Endothelial cell of umbilical vein (primary cell): ENCODE results near the gene CMPK2. TPM values are rescaled to one million over a fixed set of nuclear protein-coding genes. Genes with fewer than 3 reads are reported as not detected.

ENCODE experiments used
- BruUV-seq: library from RNA; stranded (reverse); fragments of 400-500 nt; replicated peaks from 2 replicates; lab custom pipeline; 2021; lab: Mats Ljungman, UMichigan
- CTCF ChIA-PET: fragments of 300-600, 350-600 bp; sonication (Branson Sonifier 250); formaldehyde crosslinking; loops from one replicate; lab custom pipeline; 2021; ENCODE audit warnings: antibody characterized with exemption, inconsistent platforms; lab: Charles Lee
- POLR2A ChIA-PET: fragments of 300-600, 350-600 bp; sonication (Branson Sonifier 250); formaldehyde crosslinking; loops from one replicate; lab custom pipeline; 2021; ENCODE audit warnings: antibody characterized with exemption, inconsistent platforms; lab: Charles Lee
- DNase-seq: peaks from one replicate; pipeline ENCODE4 v3.0.0-alpha.2; 2011; ENCODE audit warnings: low read depth, low spot score
- FAIRE-seq: peaks from 2 replicates; lab custom pipeline; 2011; peaks lifted over from hg19 to GRCh38; lab: Jason Lieb, UNC
- H2AFZ ChIP-seq: 2 replicates; pipeline ENCODE4 v1.6.0; 2012; ENCODE audit warnings: low read depth, low read length, control low read depth, inconsistent platforms
- H3K27ac ChIP-seq: 2 replicates; pipeline ENCODE4 v1.5.1; 2011; ENCODE audit warnings: low read depth, mild to moderate bottlenecking, control low read depth, low read length, moderate library complexity; ENCODE audit not compliant: insufficient read depth
- H3K27me3 ChIP-seq, 2 experiments: 2 replicates each; pipeline versions ENCODE4 v1.6.0 to v1.6.1; 2011; ENCODE audit warnings: low read length in 2 of 2, mixed read lengths in 1 of 2; ENCODE audit not compliant: control insufficient read depth in 2 of 2, insufficient read depth in 2 of 2
- H3K36me3 ChIP-seq, 2 experiments: 2 replicates in 1 of 2; 3 replicates in 1 of 2; pipeline ENCODE4 v1.5.1; 2011; ENCODE audit warnings: low read length in 2 of 2, mild to moderate bottlenecking in 1 of 2, moderate library complexity in 1 of 2; ENCODE audit not compliant: control insufficient read depth in 2 of 2, insufficient read depth in 2 of 2; ENCODE audit errors: extremely low read depth in 1 of 2
- H3K4me1 ChIP-seq: 3 replicates; pipeline ENCODE4 v1.5.1; 2011; ENCODE audit warnings: mild to moderate bottlenecking, low read length; ENCODE audit not compliant: control insufficient read depth, insufficient read depth; ENCODE audit errors: extremely low read depth
- H3K4me2 ChIP-seq: 2 replicates; pipeline ENCODE4 v1.6.1; 2011; ENCODE audit warnings: low read length, control low read depth, mixed read lengths; ENCODE audit not compliant: insufficient read depth
- H3K4me3 ChIP-seq, 3 experiments: fragments of 200-600 bp in 1 of 3; sonication (generic), shearing (Covaris generic) in 1 of 3; replicated peaks in 1 of 3; 2 replicates each; pipeline ENCODE4 v1.5.1; 2011 to 2016; ENCODE audit warnings: control low read depth in 3 of 3, low read length in 3 of 3, mild to moderate bottlenecking in 2 of 3, inconsistent platforms in 1 of 3, low read depth in 1 of 3, moderate library complexity in 1 of 3; ENCODE audit not compliant: insufficient read depth in 1 of 3
- H3K79me2 ChIP-seq: 2 replicates; pipeline ENCODE4 v1.6.0; 2012; ENCODE audit warnings: low read length, inconsistent platforms; ENCODE audit not compliant: control insufficient read depth, insufficient read depth
- H3K9ac ChIP-seq: replicated peaks from 2 replicates; pipeline ENCODE3; 2011; ENCODE audit warnings: low read length, control low read depth; ENCODE audit not compliant: insufficient read depth; ENCODE audit errors: extremely low read depth
- H3K9me1 ChIP-seq: replicated peaks from 3 replicates; pipeline ENCODE4 v1.6.0; 2011; ENCODE audit warnings: mild to moderate bottlenecking, low read length; ENCODE audit not compliant: control insufficient read depth, insufficient read depth; ENCODE audit errors: extremely low read depth
- H3K9me3 ChIP-seq: replicated peaks from 2 replicates; pipeline ENCODE4 v1.5.1; 2012; ENCODE audit warnings: low read length, inconsistent platforms; ENCODE audit not compliant: control insufficient read depth, insufficient read depth
- H4K20me1 ChIP-seq: replicated peaks from 2 replicates; pipeline ENCODE3; 2011; ENCODE audit warnings: mild to moderate bottlenecking, low read length; ENCODE audit not compliant: control insufficient read depth, insufficient read depth; ENCODE audit errors: extremely low read depth
- EZH2 ChIP-seq: IDR thresholded peaks from 2 replicates; pipeline ENCODE4 v1.6.1; 2012; ENCODE audit warnings: borderline replicate concordance, low read depth, mild to moderate bottlenecking, moderate library complexity, low read length, inconsistent platforms; ENCODE audit not compliant: severe bottlenecking
- FOS ChIP-seq: IDR thresholded peaks from 2 replicates; pipeline ENCODE4 v1.6.1; 2011; ENCODE audit warnings: mild to moderate bottlenecking, low read length, moderate library complexity, borderline replicate concordance; ENCODE audit not compliant: insufficient read depth
- JUN ChIP-seq: IDR thresholded peaks from 2 replicates; pipeline ENCODE4 v1.6.1; 2011; ENCODE audit warnings: borderline replicate concordance, low read depth; ENCODE audit not compliant: insufficient read length, insufficient read depth
- MYC ChIP-seq: IDR thresholded peaks from one replicate; pipeline ENCODE4 v1.6.1; 2011; ENCODE audit warnings: mild to moderate bottlenecking, low read depth, low read length
- POLR2A ChIP-seq: IDR thresholded peaks from 2 replicates; pipeline ENCODE4 v1.6.1; 2012; ENCODE audit warnings: low read depth, mild to moderate bottlenecking, control low read depth, low read length
- POLR2AphosphoS5 ChIP-seq: IDR thresholded peaks from 2 replicates; pipeline ENCODE4 v1.6.1; 2012; ENCODE audit warnings: low read depth, mild to moderate bottlenecking, control low read depth, low read length, moderate library complexity; ENCODE audit not compliant: insufficient read depth
- dilution Hi-C: fragments of 300-500 bp; cut with MboI; formaldehyde crosslinking; loops from one replicate; pipeline ENCODE4 v1.15.0; 2019; ENCODE audit warnings: low sequenced_read_pairs; ENCODE audit not compliant: extremely low pct_ligation_motif_present
- intact Hi-C: fragments of 100-400 bp; cut with micrococcal nuclease; formaldehyde crosslinking; loops from one replicate; pipeline ENCODE4 v1.10.0; 2022
- polyA plus RNA-seq, 4 experiments: library from polyadenylated mRNA; depleted of rRNA in 3 of 4; stranded (reverse) in 3 of 4; unstranded in 1 of 4; fragments of >200 nt; gene quantifications; 2 replicates each; pipeline versions ENCODE4 v1.2.1 to v1.2.3, GENCODE V29; 2011 to 2012; ENCODE audit warnings: missing spikeins in 1 of 4
- total RNA-seq: library from RNA; stranded (reverse); gene quantifications from 2 replicates; pipeline ENCODE4 v1.2.3, GENCODE V29; 2021
- TF ChIP-seq, protein P1 (sequence below), 2 donors: IDR thresholded peaks; 1 replicate in 1 of 2; 2 replicates in 1 of 2; pipeline ENCODE4 v1.5.1; 2011; ENCODE audit warnings: low read length in 2 of 2, mild to moderate bottlenecking in 2 of 2, moderate library complexity in 2 of 2, control low read depth in 1 of 2, inconsistent platforms in 1 of 2, low read depth in 1 of 2; ENCODE audit not compliant: insufficient read depth in 1 of 2; ENCODE audit errors: extremely low read depth in 1 of 2

CMPK2 gene
- total and polyA plus RNA-seq, 2 donors (not counting 3 experiments of a cell fraction or from before 2014, with no cell fraction given): 0.15 to 0.69 TPM

GRCh38 chr2:6812857-6813530, 52.7 kb downstream of the CMPK2 start:
- no peaks in the 10 kb centered on the region for H3K36me3 ChIP-seq
- H3K9me1 ChIP-seq: no peaks in the 10 kb centered on the region
- H4K20me1 ChIP-seq: no peaks in the 10 kb centered on the region
- no TSS peak for BruUV-seq
- H3K4me2 ChIP-seq: no peak overlapping the region
- no peak overlapping the region for H3K4me3 ChIP-seq
- dilution Hi-C loops (no loop called here), intact Hi-C loops (no loop called here)
- DNase-seq (no peak), FAIRE-seq (no peak)
- H3K79me2 ChIP-seq: no peaks in the 10 kb centered on the region
- H3K9me3 ChIP-seq: no peaks in the 10 kb centered on the region
- ChIA-PET POLR2A (no interaction called here), CTCF (no interaction called here)
- no peak for TF ChIP-seq JUN
- TF ChIP-seq, protein P1, sequence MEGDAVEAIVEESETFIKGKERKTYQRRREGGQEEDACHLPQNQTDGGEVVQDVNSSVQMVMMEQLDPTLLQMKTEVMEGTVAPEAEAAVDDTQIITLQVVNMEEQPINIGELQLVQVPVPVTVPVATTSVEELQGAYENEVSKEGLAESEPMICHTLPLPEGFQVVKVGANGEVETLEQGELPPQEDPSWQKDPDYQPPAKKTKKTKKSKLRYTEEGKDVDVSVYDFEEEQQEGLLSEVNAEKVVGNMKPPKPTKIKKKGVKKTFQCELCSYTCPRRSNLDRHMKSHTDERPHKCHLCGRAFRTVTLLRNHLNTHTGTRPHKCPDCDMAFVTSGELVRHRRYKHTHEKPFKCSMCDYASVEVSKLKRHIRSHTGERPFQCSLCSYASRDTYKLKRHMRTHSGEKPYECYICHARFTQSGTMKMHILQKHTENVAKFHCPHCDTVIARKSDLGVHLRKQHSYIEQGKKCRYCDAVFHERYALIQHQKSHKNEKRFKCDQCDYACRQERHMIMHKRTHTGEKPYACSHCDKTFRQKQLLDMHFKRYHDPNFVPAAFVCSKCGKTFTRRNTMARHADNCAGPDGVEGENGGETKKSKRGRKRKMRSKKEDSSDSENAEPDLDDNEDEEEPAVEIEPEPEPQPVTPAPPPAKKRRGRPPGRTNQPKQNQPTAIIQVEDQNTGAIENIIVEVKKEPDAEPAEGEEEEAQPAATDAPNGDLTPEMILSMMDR (IDR thresholded peaks at IDR 0.05; ENCODE audit: extremely low read depth in 1 of 2, insufficient read depth in 1 of 2, low read depth in 1 of 2, low read length in 2 of 2): no peak
- TF ChIP-seq FOS: no peak
- TF ChIP-seq EZH2: no peak
- no peak for TF ChIP-seq MYC
- no peak for TF ChIP-seq POLR2A
- no peak for TF ChIP-seq POLR2AphosphoS5
- H3K27me3 ChIP-seq: no peaks in the 10 kb centered on the region
- no peak overlapping the region for H3K9ac ChIP-seq
- no peaks in the 10 kb centered on the region for H3K4me1 ChIP-seq
- H2AFZ ChIP-seq: no peak overlapping the region
- H3K27ac ChIP-seq: no peak overlapping the region
